DOHH2 (cell line): ENCODE results near the gene GIGYF2.

ENCODE experiments used
- H3F3A ChIP-seq: fragments of 200-600 bp; sonication (generic), shearing (Covaris generic); 2 replicates; pipeline ENCODE4 v1.6.0; 2016; ENCODE audit warnings: antibody characterized with exemption, mild to moderate bottlenecking; ENCODE audit not compliant: control insufficient read depth, insufficient read depth
- H3K27ac ChIP-seq: fragments of 200-600 bp; sonication (generic); 2 replicates; pipeline ENCODE4 v1.5.1; 2014; ENCODE audit warnings: low read depth, mild to moderate bottlenecking, low read length, moderate library complexity
- H3K27me3 ChIP-seq: fragments of 200-600 bp; sonication (generic); 2 replicates; pipeline ENCODE4 v1.6.1; 2014; ENCODE audit warnings: mild to moderate bottlenecking, low read length, mixed read lengths; ENCODE audit not compliant: control insufficient read depth
- H3K36me3 ChIP-seq: fragments of 200-600 bp; sonication (generic); 2 replicates; pipeline ENCODE4 v1.6.1; 2014; ENCODE audit warnings: mild to moderate bottlenecking, low read length, moderate library complexity, mixed read lengths; ENCODE audit not compliant: control insufficient read depth
- H3K4me1 ChIP-seq: fragments of 200-600 bp; sonication (generic); 2 replicates; pipeline ENCODE4 v1.6.1; 2014; ENCODE audit warnings: mild to moderate bottlenecking, low read length, mixed read lengths; ENCODE audit not compliant: control insufficient read depth
- H3K4me2 ChIP-seq: fragments of 200-600 bp; sonication (generic); 2 replicates; pipeline ENCODE4 v1.6.0; 2014; ENCODE audit warnings: mild to moderate bottlenecking, low read length, moderate library complexity
- H3K4me3 ChIP-seq: fragments of 200-600 bp; sonication (generic); 2 replicates; pipeline ENCODE4 v1.5.1; 2014; ENCODE audit warnings: mild to moderate bottlenecking, low read length, mixed read lengths
- H3K79me2 ChIP-seq: fragments of 200-600 bp; sonication (generic); 2 replicates; pipeline ENCODE4 v1.6.1; 2014; ENCODE audit warnings: mild to moderate bottlenecking, low read length, mixed read lengths; ENCODE audit not compliant: control insufficient read depth
- H3K9me2 ChIP-seq: fragments of 200-600 bp; sonication (generic); replicated peaks from 2 replicates; pipeline ENCODE4 v1.6.1; 2014; ENCODE audit warnings: mild to moderate bottlenecking, low read length, mixed read lengths; ENCODE audit not compliant: control insufficient read depth
- H3K9me3 ChIP-seq: fragments of 200-600 bp; sonication (generic); 2 replicates; pipeline ENCODE4 v1.6.1; 2014; ENCODE audit warnings: antibody characterized with exemption, low read length, mixed read lengths; ENCODE audit not compliant: control insufficient read depth, insufficient read depth
- H4K20me1 ChIP-seq: fragments of 200-600 bp; sonication (generic); 2 replicates; pipeline ENCODE4 v1.6.0; 2014; ENCODE audit warnings: low read depth, mild to moderate bottlenecking, antibody characterized with exemption, low read length, moderate library complexity; ENCODE audit not compliant: control insufficient read depth, insufficient read depth
- EZH2phosphoT487 ChIP-seq: fragments of 200-600 bp; sonication (generic); IDR thresholded peaks from 2 replicates; pipeline ENCODE4 v1.6.1; 2017; ENCODE audit warnings: borderline replicate concordance, mild to moderate bottlenecking, antibody characterized with exemption, low read length, moderate library complexity, mixed read lengths
- TF ChIP-seq, protein P1 (sequence below): fragments of 200-600 bp; sonication (generic); IDR thresholded peaks from one replicate; pipeline ENCODE4 v1.5.1; 2014; ENCODE audit warnings: antibody characterized with exemption, mild to moderate bottlenecking, low read depth, low read length; ENCODE audit not compliant: poor library complexity, severe bottlenecking

The GIGYF2 gene

DNA sequence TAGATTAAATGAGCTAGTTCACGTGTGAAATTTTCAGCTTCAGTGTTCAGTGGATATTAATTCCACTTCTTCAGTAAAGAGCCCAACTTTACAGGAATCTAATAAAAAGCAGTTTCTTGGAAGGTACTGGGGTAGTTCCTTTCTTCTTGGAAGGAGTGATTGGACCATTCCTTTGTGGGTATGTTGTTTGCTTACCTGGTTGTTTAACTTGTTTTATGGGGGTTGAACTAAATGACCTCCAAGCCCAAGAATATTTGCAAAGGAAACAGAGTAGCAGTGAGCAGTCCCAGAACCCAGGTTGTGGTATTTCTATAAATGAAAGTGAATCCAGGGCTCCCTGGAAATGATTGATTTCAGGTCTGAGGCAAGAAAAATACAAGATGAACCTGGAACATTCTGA, 47.8 kb downstream of the GIGYF2 start:
- Histone ChIP-seq H3F3A (no peaks in the 10 kb centered on the region), H3K27ac (no peak overlapping the region), H3K9me3 (no peaks in the 10 kb centered on the region), H3K36me3 (peaks cover 27% of the 10 kb centered on the region), H3K27me3 (no peaks in the 10 kb centered on the region), H3K9me2 (no peaks in the 10 kb centered on the region), H3K4me2 (no peak overlapping the region), H3K79me2 (no peaks in the 10 kb centered on the region), H3K4me3 (no peak overlapping the region), H3K4me1 (no peaks in the 10 kb centered on the region), H4K20me1 (no peaks in the 10 kb centered on the region)
- TF ChIP-seq, protein P1, sequence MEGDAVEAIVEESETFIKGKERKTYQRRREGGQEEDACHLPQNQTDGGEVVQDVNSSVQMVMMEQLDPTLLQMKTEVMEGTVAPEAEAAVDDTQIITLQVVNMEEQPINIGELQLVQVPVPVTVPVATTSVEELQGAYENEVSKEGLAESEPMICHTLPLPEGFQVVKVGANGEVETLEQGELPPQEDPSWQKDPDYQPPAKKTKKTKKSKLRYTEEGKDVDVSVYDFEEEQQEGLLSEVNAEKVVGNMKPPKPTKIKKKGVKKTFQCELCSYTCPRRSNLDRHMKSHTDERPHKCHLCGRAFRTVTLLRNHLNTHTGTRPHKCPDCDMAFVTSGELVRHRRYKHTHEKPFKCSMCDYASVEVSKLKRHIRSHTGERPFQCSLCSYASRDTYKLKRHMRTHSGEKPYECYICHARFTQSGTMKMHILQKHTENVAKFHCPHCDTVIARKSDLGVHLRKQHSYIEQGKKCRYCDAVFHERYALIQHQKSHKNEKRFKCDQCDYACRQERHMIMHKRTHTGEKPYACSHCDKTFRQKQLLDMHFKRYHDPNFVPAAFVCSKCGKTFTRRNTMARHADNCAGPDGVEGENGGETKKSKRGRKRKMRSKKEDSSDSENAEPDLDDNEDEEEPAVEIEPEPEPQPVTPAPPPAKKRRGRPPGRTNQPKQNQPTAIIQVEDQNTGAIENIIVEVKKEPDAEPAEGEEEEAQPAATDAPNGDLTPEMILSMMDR: no peak
- no peak for TF ChIP-seq EZH2phosphoT487

DNA sequence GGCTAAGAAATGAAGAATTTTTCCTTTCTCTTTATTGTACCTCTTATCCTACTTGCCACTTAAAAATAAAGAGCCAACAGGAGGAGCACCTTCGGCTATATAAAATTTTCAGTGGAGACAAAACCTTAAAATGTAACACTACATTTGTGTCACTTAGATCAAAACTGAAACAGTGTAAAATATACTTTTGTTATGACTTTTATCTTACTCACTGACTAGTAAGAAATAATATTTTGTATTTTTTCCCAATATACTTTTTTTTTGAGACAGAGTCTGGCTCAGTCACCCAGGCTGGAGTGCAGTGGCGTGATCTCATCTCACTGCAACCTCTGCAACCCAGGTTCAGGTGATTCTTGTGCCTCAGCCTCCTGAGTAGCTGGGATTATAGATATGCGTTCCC, 50.9 kb downstream of the GIGYF2 start:
- Histone ChIP-seq H3K79me2 (no peaks in the 10 kb centered on the region), H3K4me1 (no peaks in the 10 kb centered on the region), H3K4me2 (no peak overlapping the region), H3K9me3 (no peaks in the 10 kb centered on the region), H3K27me3 (no peaks in the 10 kb centered on the region), H4K20me1 (no peaks in the 10 kb centered on the region), H3K27ac (no peak overlapping the region), H3K9me2 (no peaks in the 10 kb centered on the region), H3K36me3 (peaks cover 42% of the 10 kb centered on the region), H3K4me3 (no peak overlapping the region), H3F3A (no peaks in the 10 kb centered on the region)
- TF ChIP-seq, protein P1: no peak
- TF ChIP-seq EZH2phosphoT487: no peak

DNA sequence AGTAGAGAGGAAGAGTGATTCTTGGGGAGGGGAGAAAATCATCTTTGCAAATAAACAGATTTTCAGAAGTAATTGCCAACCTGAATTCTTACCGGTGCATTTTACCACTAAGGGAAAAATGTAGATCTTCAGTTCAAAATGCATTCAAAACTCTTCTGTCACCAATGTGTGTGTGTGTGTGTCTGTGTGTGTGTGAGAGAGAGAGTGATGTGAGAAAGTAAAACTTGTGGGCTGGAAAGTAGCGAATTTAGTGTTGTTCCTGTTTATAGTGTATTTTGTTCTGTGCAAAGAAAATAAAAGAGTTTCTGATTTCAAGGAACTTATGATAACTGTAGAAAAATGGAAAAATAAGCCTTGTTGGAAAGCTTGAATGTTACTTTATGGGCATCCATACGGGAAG, 52.2 kb downstream of the GIGYF2 start:
- Histone ChIP-seq H3K4me2 (no peak overlapping the region), H3K27me3 (no peaks in the 10 kb centered on the region), H3K9me2 (no peaks in the 10 kb centered on the region), H3K79me2 (no peaks in the 10 kb centered on the region), H3F3A (no peaks in the 10 kb centered on the region), H3K27ac (no peak overlapping the region), H3K4me1 (no peaks in the 10 kb centered on the region), H3K36me3 (peaks cover 45% of the 10 kb centered on the region), H3K4me3 (no peak overlapping the region), H4K20me1 (no peaks in the 10 kb centered on the region), H3K9me3 (no peaks in the 10 kb centered on the region)
- TF ChIP-seq EZH2phosphoT487: no peak
- TF ChIP-seq, protein P1: no peak
